Activated CD4-positive, CD25-positive, alpha-beta regulatory T cell treated with anti-CD3 and anti-CD28 coated beads, Interleukin-2, amount 50 U/mL, for 72 hours (primary cell): Measurements from ENCODE around the gene PCDH15.

ENCODE experiments used
- DNase-seq: peaks from one replicate; pipeline ENCODE4 v3.0.0; 2021

PCDH15 gene

DNA sequence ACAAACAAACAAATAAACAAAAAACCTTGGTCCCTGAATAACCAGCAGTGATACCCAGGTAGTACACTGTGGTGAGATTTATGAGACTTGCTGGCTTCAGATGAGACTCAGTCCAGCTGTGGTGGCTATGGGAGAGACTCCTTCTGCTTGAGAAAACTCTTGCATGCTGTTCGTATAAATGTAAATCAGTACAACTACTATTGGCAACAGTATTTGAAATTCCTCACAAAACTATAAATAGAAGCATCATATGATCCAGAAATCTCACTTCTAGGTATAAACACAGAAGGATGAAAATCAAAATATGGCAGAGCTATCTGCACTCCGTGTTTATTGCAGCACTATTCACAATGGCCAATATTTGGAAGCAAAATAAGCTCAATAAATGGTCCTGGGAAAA lies 692.1 kb downstream of the PCDH15 start:
- no peak for DNase-seq

DNA sequence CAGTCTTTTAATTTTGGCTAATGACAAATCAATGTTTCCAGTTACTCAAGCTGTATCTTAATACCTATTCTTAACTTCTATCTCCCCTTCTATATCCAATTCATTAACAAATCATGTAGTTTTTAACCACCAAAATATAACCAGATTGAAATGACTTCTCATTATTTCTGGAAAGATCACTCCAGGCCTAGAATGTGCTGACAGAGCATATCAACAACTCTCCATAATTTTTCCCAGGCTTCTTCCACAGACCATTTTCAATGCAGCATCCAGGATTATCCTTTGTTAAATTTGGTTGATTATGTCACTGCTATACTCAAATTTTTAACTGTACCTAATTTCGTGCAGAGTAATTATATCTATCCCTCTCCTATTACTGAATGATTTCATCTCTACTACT lies 704.1 kb downstream of the PCDH15 start:
- no peak for DNase-seq

DNA sequence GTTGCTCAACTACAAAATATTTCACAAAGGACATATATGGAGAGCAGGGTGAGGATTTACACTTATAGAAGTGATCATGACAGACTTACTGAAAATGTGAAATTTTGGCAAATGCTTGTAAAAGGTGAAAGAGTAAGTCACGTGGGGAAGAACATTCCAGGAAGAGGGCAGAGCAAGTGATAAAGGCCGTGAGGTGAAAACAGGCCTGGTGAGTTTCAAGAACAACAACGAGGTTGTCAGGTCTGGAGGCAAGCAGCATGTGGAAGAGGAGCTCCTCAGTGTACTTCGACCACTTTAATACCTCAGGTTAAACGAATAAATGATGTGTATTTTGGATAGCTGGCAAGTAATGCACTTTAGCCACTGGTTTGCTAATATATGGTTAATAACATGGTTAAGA lies 706.7 kb downstream of the PCDH15 start:
- no peak for DNase-seq

GRCh38 chr10:54091237-54091636 lies 709.8 kb downstream of the PCDH15 start:
- no peak for DNase-seq

DNA sequence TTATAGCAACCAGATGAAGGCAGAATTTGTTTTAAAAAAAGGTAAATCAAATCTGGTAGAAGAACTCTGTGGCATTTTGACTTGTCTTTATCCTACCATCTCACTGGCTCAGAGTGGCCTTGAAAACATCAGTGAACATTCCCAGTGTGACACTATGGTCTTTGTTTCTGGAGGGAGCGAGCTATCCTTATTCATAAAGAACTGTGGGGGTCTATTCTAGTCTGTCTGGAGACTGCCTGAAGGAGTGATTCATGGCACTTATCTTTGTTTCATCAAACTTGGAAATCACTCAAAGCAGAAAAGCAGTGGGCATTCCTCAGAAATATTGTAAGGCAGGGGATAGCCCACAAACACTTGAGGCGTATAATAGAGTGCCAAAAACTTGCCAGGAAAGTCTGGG lies 719.1 kb downstream of the PCDH15 start:
- no peak for DNase-seq

- DNase-seq: no peak
These were observed 733.7 kb downstream of the PCDH15 start for GRCh38 chr10:54067361-54067760.

DNA sequence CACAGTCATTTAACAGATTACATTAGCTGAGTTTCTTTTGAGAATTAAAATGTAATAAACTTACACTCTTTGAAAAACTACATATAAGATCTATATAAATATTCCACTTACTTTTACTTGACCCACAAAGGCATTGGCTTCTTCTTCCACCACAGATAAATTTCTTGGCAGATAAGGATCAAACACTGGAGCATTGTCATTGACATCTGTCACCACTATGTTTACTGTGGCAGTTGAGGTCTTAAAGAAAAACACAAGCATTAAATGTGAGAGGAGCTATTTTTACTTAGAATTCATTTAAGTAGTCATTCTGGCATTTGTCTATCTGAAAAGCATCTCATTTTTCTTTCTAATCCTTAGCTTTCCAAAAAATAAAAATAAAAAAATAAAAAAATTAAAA lies 734.4 kb downstream of the PCDH15 start:
- no peak for DNase-seq

DNA sequence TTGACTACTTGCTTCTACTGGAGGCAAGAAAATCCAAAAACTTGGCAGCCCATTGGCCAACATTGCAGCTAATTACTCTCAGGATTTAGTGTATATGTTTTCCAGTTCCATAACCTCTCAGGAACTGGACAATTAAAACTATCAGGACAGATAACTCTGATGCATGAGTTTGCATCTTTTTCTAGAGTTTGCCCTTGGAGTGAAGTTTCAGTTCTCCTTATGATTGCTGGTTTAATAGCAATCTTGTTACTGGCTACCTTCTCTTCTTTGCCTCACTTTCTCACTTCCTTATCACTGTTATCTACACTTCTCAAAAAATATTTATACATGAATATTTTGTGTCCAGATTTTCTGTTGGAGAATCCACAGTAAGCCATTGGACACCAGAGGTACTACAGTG lies 735.9 kb downstream of the PCDH15 start:
- DNase-seq: no peak

GRCh38 chr10:54064215-54064614 lies 736.8 kb downstream of the PCDH15 start:
- no peak for DNase-seq

GRCh38 chr10:54063514-54063913 lies 737.5 kb downstream of the PCDH15 start:
- no peak for DNase-seq

DNA sequence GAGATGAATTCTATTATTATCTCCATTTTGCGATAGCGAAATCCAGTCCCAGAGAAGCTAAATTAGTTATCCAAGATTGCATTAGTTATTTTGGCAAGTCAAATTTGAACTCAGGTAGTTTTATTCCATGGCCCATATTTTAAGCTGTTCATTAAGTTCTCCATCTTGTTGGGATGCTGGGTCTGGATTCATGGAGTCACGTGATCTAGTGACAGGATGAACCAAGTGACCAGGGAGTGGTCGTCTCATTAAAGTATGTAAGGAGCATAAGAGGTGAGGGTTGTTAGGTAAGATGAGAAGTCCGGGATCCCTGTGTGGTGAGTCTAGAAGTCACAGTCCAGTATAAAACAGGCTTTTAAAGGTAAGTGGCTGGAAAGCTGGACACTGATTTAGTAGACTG lies 740.5 kb downstream of the PCDH15 start:
- no peak for DNase-seq

GRCh38 chr10:54057357-54057756 lies 743.7 kb downstream of the PCDH15 start:
- DNase-seq: no peak

- DNase-seq: no peak
These were observed 774.7 kb downstream of the PCDH15 start for GRCh38 chr10:54026340-54026739.

GRCh38 chr10:54011117-54011516 lies 789.9 kb downstream of the PCDH15 start:
- DNase-seq: no peak

GRCh38 chr10:54010337-54010933 lies 790.6 kb downstream of the PCDH15 start:
- DNase-seq: no peak

DNA sequence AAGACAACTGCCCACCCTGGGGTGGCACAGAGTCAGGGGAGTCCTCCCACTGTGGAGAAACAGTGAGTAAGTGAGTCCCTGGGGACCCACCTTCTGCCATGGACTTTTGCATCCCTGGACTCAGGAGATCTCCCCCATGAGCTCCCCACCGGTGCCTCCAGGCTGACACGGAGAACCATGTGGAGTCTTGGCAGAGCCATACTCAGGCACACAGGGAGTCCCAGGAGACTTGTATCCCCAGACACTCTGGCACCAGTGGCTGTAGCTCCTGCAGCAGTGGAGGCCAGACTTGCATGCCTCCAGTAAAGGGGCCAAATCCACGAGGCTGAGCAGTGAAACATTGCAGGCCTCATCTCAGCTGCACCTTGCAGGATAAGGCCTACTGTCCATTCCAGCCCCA lies 791.4 kb downstream of the PCDH15 start:
- DNase-seq: no peak

DNA sequence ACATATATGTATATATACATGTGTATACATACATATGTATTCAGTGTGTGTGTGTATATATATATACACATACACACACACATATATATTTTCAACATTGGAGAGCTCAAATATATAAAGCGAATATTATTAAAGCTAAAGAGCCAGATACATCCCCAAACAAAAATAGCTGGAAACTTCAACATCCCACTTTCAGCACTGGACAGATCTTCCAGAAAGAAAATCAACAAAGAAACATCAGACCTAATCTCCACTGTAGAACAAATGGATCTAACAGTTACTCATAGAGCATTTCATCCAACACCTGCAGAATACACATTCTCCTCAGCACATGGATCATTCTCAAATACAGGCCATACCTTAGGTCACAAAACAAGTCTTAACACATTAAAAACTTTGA lies 799.0 kb downstream of the PCDH15 start:
- DNase-seq: no peak

- DNase-seq: no peak
These were observed 803.1 kb downstream of the PCDH15 start for GRCh38 chr10:53997953-53998352.

DNA sequence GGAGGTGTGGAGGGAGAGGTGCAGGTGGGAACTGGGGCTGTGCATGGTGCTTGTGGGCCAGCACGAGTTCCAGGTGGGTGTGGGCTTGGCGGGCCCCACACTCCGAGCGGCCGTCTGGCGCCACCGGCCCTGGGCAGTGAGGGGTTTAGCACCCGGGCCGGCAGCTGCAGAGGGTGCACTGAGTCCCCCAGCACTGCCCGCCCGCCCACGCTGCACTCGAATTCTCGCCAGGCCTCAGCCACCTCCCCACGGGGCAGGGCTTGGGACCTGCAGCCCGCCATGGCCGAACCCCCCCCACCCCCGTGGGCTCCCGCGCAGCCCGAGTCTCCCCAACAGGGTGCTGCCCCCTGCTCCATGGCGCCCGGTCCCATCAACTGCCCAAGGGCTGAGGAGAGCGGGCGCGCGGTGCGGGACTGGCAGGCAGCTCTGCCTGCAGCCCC lies 810.2 kb downstream of the PCDH15 start:
- no peak for DNase-seq

DNA sequence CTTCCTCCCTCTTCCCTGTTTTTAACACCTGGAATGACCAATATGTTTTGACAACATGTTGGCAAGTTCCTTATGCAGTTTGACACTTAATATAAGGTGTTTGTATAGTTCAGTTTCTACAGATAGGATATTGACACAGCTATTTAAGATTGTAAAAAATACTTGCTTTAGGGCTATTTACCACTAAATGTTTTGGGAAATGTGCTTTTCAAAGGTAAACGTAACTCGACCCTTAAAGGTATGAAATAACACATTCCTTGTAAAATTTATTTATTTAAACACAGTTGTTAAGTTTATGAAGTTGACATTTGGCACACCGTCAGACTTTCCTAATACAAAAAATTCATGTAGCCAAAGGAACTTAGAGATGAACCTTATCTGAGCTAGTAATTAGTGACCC lies 817.6 kb downstream of the PCDH15 start:
- DNase-seq: no peak

DNA sequence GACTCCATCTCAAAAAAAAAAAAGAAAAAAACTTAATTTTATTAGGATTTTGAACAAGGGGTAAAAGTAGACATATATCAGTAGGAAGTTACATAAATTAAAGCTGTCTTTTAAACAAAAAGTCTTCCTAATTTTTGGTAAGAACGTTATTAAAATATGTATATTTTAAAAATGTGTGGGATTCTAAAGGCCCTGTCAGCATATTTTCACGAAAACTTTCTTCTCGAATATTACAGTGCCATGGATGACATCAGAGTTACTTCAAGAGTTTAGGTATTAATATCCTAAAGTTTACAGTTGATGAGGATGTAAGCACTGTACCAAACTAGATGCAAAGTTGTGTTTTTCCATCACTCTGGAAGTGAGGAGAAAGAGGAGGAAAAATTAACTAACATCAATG lies 820.8 kb downstream of the PCDH15 start:
- no peak for DNase-seq

DNA sequence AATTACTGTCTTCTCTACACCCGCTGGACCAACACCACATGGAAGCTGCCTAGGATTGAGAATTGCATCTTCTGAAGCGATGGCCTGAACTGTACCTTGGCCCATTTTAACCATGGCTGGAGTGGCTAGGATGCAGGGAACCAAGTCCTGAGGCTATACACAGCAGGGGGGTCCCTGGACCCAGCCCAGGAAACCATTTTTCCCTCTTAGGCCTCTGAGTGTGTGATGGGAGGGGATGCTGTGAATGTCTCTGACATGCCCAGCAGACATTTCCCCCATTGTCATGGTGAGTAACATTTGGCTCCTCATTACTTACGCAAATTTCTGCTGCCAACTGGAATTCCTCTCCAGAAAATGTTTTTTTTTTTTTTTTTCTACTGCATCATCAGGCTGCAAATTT lies 822.7 kb downstream of the PCDH15 start:
- DNase-seq: no peak

DNA sequence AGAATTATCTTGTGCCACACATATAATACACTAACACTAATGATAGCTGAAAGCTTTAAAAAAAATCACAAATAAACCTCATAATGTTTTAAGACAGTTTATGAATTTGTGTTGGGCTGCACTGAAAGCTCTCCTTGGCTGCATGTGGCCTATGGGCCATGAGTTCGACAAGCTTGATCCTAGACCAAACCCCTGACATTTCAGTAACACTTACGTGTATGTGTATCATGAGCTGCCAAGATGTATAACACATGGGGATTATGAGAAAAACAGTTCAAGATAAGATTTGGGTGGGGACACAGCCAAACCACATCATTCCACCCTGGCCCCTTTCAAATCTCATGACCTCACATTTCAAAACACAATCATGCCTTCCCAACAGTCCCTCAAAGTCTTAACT lies 823.8 kb downstream of the PCDH15 start:
- no peak for DNase-seq

DNA sequence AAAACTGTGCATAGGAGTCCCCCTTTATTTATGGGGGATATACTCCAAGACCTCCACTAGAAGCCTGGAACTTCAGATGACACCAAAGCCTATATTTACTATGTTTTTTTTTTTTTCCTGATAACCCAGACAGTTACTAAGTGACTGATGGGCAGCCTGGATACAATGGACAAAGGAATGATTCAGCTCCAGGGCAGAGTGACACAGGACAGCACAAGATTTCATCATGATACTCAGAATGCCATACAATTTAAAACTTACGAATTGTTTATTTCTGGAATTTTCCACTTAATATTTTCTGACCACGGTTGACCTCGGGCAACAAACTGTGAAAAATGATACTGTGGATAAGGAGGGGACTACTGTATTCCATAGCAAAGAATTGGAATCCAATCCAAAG lies 843.6 kb downstream of the PCDH15 start:
- DNase-seq: no peak

GRCh38 chr10:53955091-53955490 lies 845.9 kb downstream of the PCDH15 start:
- no peak for DNase-seq
